ENCODE results near the gene PDE4D.

DNA sequence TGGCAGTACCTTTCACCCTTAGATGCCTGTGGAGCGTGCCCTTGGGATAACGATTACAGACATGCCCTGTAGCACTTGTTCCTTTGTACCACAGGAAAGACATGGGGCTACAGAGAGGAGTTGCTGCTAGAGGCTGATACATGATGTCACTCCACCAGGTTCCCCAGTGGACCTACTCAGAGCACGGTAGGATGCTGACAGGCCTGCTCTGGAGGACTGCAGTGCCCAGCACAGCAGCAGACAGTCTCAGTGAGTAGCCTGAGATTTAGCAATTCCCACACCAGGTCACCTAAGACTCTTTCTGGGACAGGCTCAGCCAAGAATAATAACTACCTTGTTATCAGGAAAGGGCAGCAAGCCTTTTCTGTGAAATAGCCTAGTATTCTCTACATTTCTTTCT lies 28.8 kb downstream of the PDE4D start:
- TF ChIP-seq, protein P1, sequence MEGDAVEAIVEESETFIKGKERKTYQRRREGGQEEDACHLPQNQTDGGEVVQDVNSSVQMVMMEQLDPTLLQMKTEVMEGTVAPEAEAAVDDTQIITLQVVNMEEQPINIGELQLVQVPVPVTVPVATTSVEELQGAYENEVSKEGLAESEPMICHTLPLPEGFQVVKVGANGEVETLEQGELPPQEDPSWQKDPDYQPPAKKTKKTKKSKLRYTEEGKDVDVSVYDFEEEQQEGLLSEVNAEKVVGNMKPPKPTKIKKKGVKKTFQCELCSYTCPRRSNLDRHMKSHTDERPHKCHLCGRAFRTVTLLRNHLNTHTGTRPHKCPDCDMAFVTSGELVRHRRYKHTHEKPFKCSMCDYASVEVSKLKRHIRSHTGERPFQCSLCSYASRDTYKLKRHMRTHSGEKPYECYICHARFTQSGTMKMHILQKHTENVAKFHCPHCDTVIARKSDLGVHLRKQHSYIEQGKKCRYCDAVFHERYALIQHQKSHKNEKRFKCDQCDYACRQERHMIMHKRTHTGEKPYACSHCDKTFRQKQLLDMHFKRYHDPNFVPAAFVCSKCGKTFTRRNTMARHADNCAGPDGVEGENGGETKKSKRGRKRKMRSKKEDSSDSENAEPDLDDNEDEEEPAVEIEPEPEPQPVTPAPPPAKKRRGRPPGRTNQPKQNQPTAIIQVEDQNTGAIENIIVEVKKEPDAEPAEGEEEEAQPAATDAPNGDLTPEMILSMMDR (IDR thresholded peaks at IDR 0.05): no peak
- TF ChIP-seq POLR2A (IDR thresholded peaks at IDR 0.05): no peak

All from heart left ventricle (tissue), 13 donors.